ENCODE data around the gene PTPRN2.

The PTPRN2 gene

DNA sequence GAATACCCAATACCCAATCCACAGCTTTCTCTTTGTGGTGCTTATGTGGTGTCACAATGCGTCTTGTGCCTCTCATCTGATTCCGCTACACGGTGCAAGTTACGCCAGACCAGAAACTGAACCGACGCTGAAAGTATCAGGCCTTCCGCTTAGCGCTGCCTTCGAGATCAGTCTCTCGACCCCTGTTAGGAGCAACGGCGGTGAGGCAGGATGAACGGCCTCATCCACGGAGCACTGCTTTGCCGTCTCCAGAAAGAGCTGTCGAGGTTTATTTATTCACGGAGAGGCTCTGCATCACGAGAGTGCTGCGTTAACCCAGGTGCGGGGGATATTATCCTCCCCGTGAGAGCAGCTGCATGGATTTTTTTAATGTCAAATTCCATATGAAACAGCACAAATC is 786.5 kb downstream of the PTPRN2 start:
- no peak for DNase-seq

DNA sequence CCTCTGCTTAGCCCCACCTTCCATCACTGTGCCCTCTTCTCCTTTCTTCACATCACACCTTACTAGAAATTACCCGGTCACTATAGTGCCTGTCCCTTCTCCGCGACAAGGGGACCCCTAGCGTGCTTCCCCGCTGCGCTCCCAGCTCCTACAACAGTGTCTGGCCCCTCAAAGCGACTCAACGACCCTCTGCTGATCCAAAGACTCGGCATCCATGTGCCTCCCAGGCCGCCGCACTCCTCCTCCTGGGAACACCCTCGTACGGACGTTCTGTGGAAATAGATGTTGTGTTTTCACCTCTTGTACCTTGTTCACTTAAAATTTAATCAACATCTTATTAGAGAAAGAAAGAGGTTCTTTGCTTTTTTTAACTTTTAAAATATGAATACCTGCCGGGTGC is 787.3 kb downstream of the PTPRN2 start:
- DNase-seq = no peak

DNA sequence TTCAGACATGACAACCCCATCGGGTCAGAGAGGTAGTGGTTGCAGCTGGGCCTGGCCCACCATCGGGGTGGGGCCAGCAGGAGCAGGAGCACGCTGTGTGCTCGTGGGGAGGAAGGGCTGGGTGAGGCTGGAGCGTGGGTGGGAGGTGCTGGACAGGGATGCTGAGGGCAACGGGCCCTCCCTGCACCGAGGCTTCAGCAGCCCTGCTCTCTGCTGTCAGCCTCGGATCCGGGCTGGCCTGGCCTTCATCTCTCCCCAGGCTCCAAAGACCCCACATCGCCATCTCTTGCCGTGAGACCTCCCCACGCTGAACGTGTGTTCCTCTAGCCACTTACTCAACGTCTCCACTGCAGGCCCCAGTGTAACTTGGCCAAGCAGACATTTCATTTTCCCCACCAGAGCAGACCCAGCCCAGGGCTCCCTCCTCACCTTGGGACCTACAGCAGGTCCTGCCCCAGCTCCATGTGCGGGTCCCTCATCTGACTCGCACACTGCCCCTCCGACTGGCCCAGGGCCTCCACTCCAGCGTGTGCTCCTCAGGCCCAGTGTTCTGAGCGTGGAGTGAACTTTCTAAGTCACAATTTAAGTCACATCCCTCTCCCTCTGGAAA is 788.4 kb downstream of the PTPRN2 start:
- no peak for DNase-seq

DNA sequence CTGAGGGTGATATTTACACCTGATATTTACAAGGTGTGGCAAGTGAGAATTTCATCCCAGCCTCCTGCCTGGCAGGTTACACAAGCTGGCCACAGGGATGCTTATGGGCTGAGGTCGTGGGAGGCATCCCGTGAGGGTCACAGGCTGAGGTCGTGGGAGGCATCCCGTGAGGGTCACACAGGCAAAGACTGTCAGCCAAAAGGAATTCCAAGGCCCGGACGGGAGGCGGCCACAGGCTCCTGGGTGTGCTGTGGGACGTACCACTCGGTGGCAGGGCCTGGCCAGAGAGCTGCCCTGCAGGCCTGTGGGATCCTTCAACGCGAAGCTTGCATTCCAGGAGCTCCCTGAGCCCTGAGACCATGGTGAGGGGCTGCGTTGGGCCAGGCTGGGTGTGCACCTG is 790.3 kb downstream of the PTPRN2 start:
- DNase-seq = no peak

DNA sequence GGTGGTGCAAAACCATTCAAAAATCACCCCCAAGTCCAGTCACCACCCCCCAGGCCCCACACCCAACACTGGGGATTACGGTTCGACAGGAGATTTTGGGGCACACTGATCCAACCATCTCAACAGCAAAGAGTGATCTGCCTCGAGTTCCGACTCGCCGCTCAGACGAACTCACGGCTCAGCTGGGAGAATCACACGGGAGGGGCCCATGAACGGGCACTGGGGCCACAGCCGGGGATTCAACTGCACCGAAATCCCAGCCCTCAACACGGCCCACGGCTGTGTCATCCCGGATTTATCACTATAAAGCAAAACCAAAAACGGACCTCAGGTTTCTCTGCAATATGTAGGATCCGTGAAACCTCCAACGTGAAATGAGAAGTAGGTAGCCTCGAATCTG is 790.8 kb downstream of the PTPRN2 start:
- no peak for DNase-seq

DNA sequence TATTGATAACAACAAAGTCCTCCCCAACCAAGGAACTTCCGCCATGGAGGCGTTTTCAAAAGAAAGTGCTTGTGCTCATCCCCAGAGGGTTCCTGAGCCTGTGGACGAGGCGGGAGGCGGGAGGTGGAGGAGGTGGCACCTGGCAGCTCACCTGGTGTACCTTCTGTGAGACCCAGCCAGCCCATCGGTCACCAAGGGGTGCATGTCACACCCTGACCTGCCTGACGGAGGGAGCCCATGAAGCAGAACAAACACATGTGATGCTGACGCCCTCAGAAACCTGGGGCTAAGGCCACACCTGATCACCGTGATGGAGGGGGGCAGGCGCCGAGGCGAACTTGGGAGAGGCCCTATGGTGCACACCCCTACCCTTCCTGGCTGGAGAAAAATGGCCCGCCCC is 792.0 kb downstream of the PTPRN2 start:
- no peak for DNase-seq

DNA sequence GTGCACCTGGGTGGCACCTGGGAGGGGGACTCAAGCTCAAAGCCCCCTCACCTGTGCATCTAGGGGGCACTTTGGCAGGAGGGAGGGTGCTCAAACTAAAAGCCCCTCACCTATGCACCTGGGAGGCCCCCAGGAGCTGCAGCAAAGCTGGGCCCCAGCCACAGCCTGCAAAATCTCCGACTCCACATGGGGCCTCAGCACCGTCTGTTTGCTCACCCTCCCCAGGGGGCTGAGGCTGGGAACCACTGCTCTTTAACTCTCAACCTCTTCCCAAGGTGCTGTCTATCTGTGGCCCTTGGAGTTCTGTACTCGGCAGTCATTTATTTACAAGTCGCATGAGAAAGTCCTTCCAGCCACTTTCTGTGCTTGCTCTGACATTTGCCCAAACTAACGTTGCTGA is 792.4 kb downstream of the PTPRN2 start:
- no peak for DNase-seq

DNA sequence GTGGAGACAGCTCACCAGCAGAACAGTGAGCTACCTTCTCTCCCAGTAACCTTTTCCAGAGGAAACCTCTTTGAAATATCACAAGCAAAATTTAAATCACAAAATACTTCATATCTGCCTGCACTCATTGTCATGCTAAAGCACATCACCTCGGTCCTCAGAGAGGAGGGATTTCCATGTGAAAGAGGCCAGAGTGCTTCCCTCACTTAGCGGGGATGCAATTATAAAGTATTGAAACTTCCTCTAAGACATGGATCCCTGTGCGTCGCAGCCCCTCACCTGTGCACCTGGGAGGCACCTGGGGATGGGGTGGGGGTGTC is 792.9 kb downstream of the PTPRN2 start:
- no peak for DNase-seq

DNA sequence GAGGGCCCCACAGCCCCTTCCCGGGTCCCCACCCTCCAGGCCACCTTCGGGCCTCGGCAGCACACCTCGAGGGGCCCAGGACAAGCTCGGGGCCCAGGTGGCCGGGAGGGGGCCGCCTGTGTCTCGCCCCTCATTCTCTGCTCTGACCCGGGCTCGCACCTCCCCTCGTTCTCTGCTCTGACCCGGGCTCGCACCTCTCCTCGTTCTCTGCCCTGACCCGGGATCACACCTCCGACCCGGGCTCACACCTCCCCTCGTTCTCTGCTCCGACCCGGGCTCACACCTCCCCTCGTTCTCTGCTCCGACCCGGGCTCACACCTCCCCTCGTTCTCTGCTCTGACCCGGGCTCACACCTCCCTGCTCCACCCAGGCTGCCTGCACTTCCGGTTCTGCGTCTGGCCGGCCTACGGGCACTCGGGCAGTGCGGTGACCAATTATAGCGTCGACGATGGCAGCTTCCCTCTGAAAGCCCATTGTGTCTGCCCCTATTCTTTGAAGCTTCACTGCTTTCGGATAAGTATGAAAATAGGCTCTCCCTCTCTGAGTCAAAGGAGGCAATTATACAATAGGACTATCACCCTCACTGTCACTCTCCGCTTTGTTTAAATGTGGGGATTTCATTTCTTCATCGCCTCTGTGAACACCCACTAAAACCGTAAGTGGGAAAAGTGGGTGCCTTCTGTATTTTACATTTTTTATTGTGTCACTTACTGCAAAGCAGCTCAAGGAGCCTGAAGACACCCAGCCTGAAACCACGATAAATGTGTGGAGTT is 793.5 kb downstream of the PTPRN2 start:
- no peak for DNase-seq

- DNase-seq = no peak
Observed at GRCh38 chr7:157793087-157793353, 794.6 kb downstream of the PTPRN2 start.

- no peak for DNase-seq
Observed at GRCh38 chr7:157792241-157793086, 795.2 kb downstream of the PTPRN2 start.

GRCh38 chr7:157791666-157792065 is 796.0 kb downstream of the PTPRN2 start:
- no peak for DNase-seq

GRCh38 chr7:157791261-157791660 is 796.4 kb downstream of the PTPRN2 start:
- DNase-seq = no peak

- DNase-seq = no peak
Observed at GRCh38 chr7:157789942-157790341, 797.7 kb downstream of the PTPRN2 start.

DNA sequence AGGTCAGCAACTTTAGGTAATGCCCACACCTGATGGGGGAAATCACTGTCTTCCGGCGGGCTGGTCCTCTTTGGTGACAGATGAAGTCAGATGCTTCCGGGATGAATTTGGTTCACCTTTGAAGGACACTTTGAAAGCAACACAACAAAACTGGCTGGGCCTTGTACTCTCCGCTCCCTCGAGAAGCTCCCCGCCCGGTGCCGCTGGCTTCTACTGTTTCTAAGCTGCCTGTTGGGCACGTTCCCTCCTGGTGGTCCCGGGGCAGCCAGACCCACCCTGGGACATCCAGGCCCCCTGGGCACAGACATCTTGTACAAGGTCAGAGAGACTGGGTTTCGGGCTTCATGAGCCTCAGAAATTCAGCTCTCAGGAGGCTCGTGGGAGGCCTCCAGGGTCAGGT is 798.5 kb downstream of the PTPRN2 start:
- no peak for DNase-seq

- no peak for DNase-seq
Observed at GRCh38 chr7:157788573-157788972, 799.0 kb downstream of the PTPRN2 start.

DNA sequence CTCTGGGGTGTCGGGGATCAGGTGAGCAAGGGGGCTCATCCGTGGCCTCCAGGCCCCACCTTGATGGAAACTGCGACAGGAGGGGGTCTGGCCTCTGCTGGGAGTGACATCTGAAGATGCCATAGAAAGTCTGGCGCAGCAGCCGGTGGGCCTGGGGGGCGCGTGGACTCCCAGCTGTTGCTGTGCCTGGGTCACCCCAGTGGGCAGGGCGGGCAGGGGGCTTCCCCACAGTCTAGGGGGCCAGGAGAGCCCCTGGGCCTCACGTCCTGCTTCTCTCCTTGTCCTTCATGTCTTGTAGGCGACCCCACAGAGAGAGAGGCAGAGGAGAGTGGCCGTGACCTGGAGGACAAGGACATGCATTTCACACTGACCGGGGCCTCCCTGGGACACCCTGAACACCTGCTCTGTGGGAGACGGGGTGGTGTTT is 800.3 kb downstream of the PTPRN2 start:
- DNase-seq = no peak

DNA sequence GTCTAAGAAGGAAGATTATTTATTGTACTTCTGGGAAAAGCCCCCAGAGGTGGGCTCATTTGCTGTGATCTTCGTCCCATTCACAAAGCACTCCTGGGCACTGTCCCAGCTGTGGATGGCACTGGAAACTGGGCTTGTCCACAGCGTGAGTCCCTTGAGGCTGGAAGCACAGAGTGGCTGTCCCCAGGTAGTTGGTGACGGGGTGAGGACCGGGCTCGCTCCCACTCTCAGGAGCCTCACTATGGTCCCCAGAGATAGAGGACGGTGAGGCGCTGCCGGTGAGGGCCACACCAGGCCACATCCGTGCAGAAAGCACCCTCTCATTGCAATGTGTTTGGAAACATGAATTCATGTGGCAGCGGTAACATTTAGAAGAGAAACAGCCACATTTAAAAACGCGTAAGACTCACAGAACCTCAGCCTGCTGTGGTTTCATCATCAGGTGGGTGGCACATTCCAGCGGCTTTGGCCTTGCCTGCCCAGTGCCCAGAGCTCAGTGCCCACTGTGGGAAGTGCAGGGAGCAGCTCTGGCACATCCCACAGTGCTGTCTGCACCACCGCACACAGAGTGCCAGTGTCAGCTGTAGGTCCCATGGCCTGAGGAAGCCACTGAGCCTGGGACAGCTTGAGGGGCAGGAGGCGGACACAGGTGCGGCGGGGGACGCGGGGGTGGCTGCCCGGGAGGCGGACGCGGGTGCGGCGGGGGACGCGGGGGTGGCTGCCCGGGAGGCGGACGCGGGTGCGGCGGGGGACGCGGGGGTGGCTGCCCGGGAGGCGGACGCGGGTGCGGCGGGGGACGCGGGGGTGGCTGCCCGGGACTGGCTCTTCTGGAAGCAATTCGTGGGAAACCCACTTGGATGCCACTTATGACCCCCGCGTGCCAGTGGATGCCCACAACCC is 801.0 kb downstream of the PTPRN2 start:
- DNase-seq = no peak

- DNase-seq = no peak
Observed at GRCh38 chr7:157785486-157786186, 802.0 kb downstream of the PTPRN2 start.

GRCh38 chr7:157784979-157785441 is 802.6 kb downstream of the PTPRN2 start:
- peak in 7 of 14 donors; percentile 6 to 61 (median 20) for DNase-seq

GRCh38 chr7:157784041-157784835 is 803.4 kb downstream of the PTPRN2 start:
- DNase-seq = peak in 1 of 14 donors; percentile 17
